Measurements from ENCODE around the gene CERK.

- TF ChIP-seq JUND (IDR thresholded peaks at IDR 0.05), result no peak
- no peak for TF ChIP-seq CHD2 (IDR thresholded peaks at IDR 0.05; ENCODE audit: low read length, partially characterized antibody)
- TF ChIP-seq YY1 (IDR thresholded peaks at IDR 0.05; ENCODE audit: low read depth), result no peak
- no peak for TF ChIP-seq CTCF (IDR thresholded peaks at IDR 0.05)
- TF ChIP-seq POLR2AphosphoS5 (IDR thresholded peaks at IDR 0.05; ENCODE audit: low read depth, low read length), result no peak
- TF ChIP-seq FOXM1 (IDR thresholded peaks at IDR 0.05; ENCODE audit: low read depth), result no peak
- no peak for TF ChIP-seq RCOR1 (IDR thresholded peaks at IDR 0.05; ENCODE audit: low read length)
- no peak for TF ChIP-seq MAX (IDR thresholded peaks at IDR 0.05; ENCODE audit: low read depth)
- no peak for TF ChIP-seq NFIC (IDR thresholded peaks at IDR 0.05; ENCODE audit: borderline replicate concordance)
- TF ChIP-seq ELF1 (IDR thresholded peaks at IDR 0.05), result no peak
- no peak for TF ChIP-seq NRF1 (IDR thresholded peaks at IDR 0.05; ENCODE audit: low read depth, low read length)
- TF ChIP-seq EP300 (IDR thresholded peaks at IDR 0.05; ENCODE audit: borderline replicate concordance in 1 of 2, low read depth in 1 of 2, low read length in 1 of 2), result no peak
Observed at GRCh38 chr22:46761017-46761416, 23.0 kb upstream of the CERK start.
